Globus pallidus (tissue), 1 donor: ENCODE measurements around the gene ADH1B.
"Not testable (repeated sequence)": the region's sequence is repeated elsewhere in the genome, so short reads cannot be mapped to it uniquely, and the experiment has no call there.

Experiments used
- DNase-seq: peaks from one replicate; pipeline ENCODE4 v3.0.0-alpha.2; 2015; ENCODE audit warnings: low spot score

ADH1B gene

GRCh38 chr4:99324361-99324760 is 3.2 kb upstream of the ADH1B start:
- DNase-seq: no peak

DNA sequence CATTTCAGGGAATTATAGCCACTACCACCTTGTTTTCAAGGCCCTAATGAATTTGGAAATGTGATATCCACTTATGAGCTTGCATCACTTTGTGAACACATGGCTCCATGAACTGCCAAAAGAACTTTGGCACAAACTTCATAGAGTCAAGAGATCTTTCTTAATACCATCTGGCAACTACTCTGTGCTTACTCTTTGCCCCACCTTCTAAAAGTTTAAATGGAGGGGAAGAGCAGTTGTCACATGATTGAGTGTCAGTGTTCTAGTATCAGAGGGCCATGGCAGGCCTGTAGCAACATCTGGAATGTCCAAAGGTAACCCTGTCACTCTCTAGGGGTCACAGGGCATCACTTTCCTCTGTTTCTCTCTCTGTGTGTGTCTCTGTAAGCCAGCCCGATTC is 2.6 kb upstream of the ADH1B start:
- DNase-seq: no peak

DNA sequence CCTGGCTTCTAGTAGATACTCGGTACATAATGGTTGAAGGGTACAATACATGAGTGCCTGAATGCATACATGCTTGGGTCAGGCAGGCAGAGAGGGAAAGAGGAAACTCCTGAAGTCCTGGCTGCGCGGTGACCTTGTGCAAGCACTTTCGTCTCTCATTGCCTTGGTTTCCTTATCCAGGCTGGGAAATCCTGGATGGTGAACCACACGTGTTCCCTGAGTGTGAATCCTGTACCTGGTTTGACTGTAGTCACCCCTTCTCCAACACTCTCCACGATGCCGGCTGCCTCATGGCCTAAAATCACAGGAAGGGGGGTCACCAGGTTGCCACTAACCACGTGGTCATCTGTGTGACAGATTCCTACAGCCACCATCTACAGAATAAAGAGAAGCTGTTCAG is 3.4 kb downstream of the ADH1B start:
- not testable (repeated sequence) for DNase-seq

GRCh38 chr4:99317354-99317753 is 3.8 kb downstream of the ADH1B start:
- no peak for DNase-seq

DNA sequence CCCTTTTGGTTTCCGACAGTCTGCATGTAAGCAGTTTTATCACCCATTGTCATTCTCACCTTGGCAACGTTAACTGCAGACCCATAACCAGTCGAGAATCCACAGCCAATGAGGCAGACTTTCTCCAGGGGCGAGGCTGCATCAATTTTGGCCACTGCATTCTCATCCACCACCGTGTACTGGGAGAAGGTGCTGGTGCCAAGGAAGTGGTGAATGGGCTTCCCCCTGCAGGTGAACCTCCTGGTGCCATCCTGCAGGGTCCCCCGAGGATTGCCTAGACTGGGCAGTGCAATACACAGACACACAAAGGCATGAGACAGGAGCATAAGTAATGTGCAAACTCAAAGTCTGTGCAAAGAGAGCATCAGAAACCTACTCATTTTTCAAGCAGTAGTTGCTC is 5.4 kb downstream of the ADH1B start:
- DNase-seq: no peak

- DNase-seq: no peak
Measured at GRCh38 chr4:99314211-99314610, 7.0 kb downstream of the ADH1B start.

GRCh38 chr4:99310389-99310788 is 10.8 kb downstream of the ADH1B start:
- DNase-seq: no peak

GRCh38 chr4:99305638-99306400 is 15.4 kb downstream of the ADH1B start:
- DNase-seq: no peak

DNA sequence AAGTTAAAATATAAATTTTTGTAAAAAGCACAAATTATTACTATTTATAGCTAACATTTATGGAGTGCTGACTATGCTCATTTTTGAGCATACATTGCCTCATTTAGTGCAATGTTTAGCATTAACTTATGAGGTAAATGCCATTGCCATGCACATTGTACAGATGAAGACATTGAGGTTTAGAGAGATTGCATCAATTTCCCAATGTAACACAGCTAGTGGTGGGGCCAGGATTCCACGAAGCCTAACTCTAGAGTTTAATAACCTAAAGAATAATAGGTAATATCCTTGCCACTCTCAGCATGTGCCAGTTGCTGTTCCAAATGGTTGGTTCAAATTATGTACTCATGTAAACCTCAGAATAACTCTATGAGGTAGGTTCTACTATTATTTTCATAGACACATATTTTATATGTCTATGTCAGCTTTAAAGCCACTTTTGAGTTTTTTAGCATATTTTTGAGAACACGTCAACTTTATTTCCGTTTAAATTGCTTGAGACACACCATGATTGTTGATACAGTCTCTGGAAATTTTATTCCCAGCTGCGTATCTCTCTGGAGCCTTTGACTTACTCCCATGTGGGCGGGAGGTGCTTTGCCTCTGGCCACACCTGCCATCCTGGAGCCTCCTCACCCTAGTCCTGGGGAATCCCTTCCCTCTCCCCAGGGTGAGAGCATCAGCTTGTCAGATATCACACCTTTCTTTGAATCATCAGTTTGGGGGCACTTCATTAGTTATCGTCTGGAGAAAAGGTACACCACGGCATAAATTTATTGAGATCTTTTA is 19.6 kb downstream of the ADH1B start:
- no peak for DNase-seq

DNA sequence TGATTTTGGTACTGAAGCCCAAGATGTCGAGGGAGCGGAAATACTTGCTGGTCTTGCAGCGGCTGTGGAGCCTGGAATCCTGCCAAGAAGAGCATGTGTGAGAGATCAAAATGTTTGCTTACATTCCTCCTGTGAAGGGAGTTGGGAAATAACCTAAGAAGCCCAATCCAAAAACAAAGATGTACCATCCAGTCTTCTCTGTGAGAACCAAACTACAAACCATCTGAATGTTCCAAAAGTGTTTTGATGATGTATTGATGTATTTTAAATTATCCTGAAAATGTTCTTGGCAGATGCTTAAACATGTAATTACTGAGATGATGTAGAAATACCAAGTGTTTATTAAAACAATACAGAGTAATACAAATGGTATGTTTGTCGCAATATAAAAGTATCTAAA is 20.3 kb downstream of the ADH1B start:
- DNase-seq: peak; percentile 10

GRCh38 chr4:99293357-99293756 is 27.8 kb downstream of the ADH1B start:
- DNase-seq: no peak

- DNase-seq: no peak
Measured at GRCh38 chr4:99290848-99291786, 30.1 kb downstream of the ADH1B start, which contains the start of gene ADH1A. ADH1A (minus strand) TSS chr4:99290985; CDS start chr4:99290914, 71 bp downstream.

DNA sequence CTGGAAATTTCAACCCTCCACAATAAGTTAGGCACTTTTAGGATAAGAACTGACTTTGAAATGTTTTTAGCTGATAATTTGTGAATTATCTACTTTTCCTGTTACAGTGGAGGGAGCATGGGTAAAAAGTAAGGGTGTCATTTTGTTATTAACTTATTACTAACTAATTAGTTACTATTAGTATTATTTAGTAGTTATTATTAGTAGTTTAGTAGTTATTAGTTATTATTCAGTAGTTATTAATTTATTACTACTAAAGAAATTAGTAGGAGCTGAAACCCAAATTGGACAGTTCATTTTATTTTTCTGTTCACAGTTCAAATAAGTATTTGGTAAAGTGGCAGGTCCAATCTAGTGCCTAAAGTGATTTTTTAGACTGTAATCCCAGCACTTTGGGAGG is 35.8 kb downstream of the ADH1B start:
- no peak for DNase-seq

DNA sequence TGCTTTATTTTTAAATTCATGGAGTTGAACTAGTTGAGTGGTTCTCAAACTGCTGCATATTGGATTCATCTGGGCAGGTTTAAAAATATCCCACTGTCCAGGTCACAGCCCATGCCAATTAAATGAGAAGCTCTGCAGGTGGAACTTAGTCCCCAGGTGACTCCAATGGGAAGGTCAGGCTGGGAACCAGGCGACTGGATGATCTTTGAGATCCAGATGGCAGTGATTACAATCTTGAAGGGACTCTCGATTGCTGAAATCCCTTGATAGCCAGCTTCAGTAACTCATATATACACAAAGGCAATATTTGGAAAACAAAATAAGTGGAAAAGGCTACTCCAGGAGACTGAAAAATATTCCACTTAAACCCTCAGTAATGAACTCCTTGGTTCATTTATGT is 38.5 kb downstream of the ADH1B start:
- no peak for DNase-seq

DNA sequence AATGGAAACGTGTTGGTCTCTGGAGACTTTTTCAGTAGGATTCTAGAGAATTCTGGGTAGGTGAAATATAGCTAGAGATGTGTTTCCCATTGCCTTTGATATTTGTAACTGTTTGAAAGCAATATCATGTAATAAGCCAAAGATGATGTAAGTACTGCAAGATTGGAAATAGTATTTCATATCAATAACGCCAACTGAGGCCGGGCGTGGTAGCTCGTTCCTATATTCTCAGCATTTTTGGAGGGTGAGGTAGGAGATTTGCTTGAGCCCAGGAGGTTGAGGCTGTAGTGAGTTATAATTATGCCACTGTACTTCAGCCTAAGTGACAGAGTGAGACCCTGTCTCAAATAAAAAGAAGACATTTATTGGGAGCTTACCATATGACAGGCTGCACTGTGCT is 39.9 kb downstream of the ADH1B start:
- DNase-seq: no peak

GRCh38 chr4:99276417-99276816 is 44.8 kb downstream of the ADH1B start:
- no peak for DNase-seq

DNA sequence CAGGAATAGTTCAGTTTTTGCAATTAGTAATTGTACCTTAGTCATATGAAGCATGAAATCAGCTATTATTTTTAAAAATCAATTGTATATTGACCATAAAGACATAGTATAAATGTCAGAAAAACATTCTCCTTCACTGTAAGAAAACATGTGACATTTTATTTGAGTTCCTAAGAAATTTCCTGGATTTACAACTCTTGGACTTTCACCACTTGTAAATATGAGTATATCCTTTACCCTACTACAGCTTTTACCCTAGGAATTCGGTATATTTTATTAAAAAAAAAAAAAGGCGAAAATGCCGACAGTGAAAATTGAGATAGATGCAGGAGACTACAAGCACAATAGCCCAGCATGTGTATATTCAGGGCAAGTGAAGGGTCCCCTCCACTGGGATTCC is 45.3 kb downstream of the ADH1B start:
- DNase-seq: no peak

GRCh38 chr4:99275050-99275449 is 46.2 kb downstream of the ADH1B start:
- no peak for DNase-seq

DNA sequence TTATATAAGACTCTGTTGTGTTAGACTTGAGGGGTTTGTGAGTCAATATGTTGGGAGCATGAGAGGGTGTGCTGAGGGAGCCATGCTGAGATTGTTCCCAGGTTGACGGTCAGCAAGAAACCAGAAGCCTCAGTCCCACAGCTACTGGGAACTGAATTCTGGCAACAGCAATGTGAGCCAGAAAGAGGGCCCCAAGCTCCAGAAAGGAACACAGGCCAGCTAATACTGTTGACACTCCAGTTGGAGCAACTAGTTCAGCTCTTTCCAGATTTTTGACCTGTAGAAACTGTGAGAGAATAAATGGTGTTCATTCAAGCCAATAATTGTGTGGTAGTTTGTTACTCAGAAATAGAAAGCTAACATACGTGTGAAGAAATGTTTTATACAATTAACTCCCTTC is 47.5 kb downstream of the ADH1B start:
- DNase-seq: no peak

GRCh38 chr4:99264927-99265326 is 56.3 kb downstream of the ADH1B start:
- no peak for DNase-seq
